Fibroblast of gingiva (primary cell): Measurements from ENCODE around the gene CCDC7.
"Not testable (repeated sequence)": the region's sequence is repeated elsewhere in the genome, so short reads cannot be mapped to it uniquely, and the experiment has no call there.

ENCODE experiments used
- DNase-seq: peaks from one replicate; pipeline ENCODE4 v3.0.0-alpha.2; 2011; ENCODE audit warnings: low read depth

The CCDC7 gene

DNA sequence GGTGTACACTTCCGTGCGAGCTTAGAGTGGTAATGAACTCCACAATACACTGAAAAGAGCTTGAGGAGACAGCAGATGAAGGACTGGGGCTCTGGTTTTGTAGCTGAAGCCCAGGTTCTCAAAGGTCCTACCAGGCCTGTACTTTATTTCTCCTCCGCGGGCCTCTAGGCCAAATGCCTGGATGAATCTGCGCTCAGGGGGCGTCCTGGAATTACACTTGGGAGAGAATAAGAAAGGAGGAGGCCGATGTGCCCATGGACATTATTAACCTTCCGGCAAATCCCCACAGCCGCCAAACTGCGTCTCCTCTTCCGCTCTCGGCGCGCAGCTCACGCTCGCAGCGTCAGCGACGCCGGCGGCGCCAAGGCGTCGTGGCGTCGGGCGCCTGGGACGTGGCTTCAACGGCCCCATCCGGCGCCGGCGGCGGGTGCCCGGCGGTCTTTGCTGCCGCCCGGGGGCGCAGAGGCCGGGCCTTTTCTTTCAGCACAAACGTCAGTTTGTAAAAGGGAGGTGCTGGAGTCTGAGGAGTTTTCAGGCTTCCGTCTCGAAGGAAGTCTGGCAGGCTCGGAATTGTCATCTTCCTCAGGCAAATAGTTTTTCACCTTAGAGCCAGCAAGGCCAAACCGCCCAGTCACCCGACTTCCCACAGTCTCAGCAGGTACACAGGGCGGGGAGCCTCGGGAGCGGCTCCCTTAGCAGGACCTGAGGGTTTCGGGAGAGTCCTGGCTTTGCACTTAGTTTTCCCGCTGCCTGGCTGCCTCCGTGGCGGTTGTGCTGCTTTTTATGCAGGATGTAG is at the start of gene CCDC7:
CCDC7 (plus strand) TSS at position 401 of the 796 bp plus-strand sequence. CDS start 5,503 bp downstream, outside the sequence.
- DNase-seq: peak; percentile 87

DNA sequence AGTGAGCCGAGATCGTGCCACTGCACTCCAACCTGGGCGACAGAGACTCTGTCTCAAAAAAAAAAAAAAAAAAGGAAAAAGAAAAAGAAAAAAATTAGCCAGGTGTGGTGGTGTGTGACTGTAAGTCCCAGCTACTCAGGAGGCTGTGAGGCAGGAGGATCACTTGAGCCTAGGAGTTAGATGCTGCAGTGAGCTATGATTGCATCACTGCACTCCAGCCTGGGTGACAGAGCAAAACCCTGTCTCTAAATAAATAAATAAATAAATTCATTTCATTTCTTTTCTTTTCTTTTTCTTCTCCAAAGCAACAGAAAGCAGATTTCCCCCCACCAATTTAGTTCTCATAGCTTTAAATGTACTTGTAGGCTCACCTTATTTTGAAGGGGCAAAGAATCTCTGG is 48.8 kb upstream of the CCDC7 start:
- DNase-seq: not testable (repeated sequence)

DNA sequence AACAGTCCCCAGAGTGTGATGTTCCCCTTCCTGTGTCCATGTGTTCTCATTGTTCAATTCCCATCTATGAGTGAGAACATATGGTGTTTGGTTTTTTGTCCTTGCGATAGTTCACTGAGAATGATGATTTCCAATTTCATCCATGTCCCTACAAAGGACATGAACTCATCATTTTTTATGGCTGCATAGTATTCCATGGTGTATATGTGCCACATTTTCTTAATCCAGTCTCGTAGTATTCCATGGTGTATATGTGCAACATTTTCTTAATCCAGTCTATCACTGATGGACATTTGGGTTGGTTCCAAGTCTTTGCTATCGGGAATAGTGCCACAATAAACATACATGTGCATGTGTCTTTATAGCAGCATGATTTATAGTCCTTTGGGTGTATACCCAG is 46.2 kb upstream of the CCDC7 start:
- DNase-seq: not testable (repeated sequence)

DNA sequence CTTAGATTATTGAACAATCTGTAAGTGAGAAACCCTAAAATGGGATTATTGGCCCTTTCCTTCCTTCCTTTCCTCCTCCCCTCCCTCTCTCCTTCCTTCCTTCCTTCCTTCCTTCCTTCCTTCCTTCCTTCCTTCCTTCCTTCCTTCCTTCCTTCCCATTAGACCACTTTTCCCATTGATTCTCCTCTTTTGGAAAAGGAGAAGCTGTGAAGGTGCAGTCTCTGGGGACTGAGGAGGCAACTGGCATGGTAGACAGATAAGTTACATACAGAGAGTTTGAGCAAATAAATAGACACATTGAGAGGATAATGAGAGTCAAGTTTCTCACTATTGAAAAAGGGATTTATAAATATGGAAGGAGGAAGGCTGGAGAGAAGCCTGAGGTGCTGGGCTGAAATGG is 45.0 kb upstream of the CCDC7 start:
- no peak for DNase-seq

DNA sequence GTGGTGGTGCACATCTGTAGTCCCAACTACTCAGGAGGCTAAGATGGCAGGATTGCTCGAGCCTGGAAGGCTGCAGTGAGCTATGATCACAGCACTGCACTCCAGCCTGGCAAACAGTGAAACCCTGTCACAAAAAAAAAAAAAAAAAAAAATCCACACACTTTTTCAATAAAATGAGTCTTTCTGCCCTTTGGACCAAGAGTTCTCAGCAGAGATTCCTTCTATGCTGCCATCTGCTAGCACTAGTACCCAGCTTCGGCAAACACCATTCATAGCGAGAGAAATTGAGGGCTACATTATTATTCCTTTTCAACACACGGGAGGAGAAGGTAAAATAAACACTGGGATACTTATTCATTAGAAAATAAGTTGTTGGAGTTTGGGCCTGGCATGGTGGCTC is 43.4 kb upstream of the CCDC7 start:
- DNase-seq: no peak

DNA sequence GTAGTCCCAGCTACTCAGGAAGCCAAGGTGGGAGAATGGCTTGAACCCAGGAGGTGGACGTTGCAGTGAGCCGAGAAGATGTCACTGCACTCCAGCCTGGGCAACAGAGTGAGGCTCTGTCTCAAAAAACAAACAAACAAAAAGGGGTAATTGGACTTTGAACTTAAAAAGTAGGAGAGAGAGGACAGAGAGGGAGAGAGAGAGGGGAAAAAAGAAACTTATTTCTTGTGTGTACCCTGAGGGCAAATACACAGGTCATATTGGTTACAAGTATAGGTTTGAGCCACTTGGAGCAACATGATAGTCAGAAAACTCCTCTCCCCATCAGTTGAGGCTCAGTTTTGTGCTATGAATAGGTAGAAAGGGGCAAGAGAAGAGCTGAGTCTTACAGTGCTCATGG is 42.8 kb upstream of the CCDC7 start:
- DNase-seq: no peak

DNA sequence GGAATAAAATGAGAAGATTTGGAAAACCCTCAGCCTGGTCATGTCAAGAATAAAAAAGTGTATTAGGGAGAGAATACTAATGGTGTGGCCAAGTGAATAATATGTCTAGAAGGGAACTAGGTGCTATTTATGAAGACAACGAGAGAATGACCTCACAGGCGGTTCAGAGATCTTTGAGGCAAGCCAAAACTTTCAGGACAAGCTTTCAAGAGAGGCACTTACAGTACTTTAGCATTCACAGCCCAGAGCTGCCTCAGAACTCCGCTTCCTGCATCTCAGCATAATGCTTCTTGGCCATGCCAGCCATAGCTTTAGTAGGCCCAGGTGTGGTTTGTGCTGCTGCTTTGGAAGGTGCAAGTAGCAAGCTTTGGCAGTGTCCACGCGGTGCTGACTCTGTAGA is 37.2 kb upstream of the CCDC7 start:
- DNase-seq: no peak

DNA sequence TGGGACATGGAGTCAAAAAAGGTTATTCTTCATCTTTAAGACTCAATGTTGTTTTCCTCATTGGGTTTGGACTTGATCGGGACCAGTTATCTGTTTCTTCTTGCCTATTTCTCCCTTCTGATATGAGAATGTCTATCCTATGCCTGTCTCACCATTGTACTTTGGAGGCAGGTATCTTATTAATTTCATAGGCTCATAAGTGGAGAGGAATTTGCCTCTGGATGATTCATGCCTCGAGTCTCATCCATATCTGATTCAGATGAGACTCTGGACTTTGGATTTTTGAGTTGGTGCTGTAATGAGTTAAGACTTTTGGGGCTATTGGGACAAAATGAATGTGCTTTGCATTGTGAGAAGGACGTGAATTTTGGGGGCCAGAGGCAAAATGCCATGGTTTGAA is 36.2 kb upstream of the CCDC7 start:
- DNase-seq: no peak

DNA sequence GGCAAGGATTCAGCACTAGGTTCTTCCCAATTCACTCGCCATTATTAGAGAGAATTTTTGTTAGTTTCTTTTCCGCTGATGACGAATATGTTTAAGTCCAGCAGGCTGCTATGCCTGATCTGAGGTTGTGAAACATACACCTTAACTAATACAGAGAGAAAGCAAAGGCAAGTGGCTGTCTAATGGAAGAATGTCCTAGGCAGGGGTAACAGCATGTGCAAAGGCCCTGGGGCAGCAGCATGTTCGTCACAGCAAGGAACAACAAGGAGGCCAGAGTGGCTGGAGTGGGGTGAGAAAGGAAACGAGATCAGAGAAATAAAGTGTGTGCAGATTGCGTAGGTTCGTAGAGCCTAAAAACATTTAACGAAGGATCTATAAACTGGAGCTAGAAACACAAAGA is 35.4 kb upstream of the CCDC7 start:
- no peak for DNase-seq

DNA sequence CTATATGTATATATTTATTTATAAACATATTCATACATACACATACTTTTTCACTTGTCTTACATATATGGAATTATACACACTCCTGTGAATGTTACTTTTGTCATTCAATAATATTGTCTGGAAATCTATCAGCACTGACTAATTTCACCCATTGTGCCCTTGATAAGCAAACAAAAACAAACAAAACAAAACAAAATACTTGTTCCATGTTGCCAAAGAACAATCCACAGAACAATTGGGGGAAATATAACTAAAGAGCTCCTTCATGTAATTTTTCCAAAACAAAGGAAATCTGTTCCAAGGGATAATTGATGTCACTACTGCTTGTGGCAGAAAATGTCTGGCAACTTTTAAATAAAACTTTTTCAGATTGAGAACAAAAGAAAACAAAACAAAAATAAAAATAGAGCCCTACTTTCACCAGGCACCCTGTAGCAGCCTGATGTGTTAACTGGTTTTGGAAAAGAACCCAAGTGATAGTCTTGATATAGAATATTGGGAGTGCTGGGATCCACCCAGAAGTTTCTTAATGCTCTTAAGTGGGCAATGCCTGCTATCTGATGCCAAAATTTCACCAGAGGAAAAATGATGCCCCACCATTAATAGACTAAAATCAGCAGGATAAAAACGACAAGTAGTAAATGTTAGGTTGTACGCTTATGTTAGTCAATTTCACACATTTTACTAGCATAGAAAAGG is 34.0 kb upstream of the CCDC7 start:
- DNase-seq: no peak

DNA sequence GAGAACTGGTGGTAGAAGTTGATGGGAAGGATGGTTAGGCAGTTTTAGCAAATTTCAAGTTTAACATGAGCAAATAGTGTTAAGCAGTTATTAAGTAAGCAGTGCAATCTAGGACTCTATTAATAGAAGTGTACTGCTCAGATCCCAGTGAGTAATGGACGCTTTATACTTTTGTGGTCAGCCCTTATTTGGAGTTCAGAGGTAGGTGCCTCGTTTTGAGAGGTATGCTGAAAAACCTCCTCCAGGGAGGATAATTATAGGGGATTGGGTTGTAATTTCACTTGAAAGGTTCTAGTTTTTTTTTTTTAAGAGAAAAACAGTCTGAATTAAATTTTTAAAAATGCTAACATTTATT is 33.5 kb upstream of the CCDC7 start:
- DNase-seq: no peak

DNA sequence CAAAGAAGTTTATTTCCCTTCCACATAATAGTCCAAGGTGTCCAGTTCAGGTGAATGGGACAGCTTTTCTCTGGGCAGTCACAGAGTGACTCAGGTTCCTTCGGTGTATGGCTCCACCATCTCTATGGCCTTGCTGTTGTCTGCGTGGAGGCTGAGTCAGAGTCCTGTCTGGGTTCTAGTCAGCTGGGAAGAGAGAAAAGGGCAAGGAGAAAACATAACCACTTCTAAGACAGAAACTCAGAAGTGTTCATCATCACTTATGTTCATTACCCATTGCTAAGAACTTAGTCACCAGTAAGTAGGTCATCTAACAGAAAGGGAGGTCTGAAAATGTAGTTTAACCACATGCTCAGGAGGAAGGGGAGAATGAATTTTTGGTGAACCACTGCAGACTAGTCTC is 32.4 kb upstream of the CCDC7 start:
- peak; percentile 21 for DNase-seq

DNA sequence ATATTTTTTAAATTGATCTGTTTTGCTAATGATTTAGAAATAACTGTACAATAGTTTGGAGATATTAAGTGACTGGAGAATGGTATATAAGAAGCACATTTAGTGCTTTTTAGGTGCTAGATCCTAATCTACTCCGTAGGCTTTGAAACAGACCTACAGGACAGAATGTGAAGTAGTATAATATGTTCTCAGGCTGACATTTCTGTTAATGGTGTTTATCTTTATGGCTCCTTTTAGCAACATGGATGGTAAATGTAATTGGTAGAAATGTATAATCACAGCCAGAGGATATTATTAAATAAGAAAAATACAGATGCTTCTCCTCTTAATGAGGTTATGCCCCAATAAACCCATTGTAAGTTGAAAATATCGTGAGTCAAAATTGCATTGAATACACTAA is 30.6 kb upstream of the CCDC7 start:
- no peak for DNase-seq

DNA sequence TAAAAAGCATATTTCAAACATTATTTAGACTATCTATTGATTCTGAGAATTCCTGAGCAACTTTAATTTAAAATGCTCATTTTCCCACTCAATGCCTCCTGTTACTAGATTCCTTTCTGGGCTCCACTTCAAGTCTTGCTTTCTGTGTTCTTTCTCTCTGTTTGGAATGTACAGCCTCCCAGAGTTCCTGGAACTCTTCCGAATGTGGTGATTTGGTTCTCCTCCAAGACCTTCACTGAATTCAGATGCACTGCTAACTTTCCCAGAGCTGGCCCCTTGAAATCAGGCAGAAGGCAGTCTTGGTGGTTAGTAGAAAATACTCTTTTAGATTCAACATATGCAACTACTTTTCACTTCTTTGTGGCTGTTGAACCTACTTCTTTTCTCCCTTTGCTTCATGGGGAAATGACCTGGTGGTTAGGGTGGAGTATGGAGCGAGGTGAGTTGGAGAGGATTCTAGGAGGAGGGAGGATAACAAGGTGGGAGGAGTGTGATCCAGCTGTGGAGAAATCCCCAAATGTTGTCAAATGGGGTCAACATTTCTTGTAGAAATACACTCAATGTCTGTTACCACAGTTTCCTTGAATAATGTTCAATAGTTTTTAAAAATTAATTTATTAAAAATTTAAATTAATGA is 27.9 kb upstream of the CCDC7 start:
- peak; percentile 88 for DNase-seq

DNA sequence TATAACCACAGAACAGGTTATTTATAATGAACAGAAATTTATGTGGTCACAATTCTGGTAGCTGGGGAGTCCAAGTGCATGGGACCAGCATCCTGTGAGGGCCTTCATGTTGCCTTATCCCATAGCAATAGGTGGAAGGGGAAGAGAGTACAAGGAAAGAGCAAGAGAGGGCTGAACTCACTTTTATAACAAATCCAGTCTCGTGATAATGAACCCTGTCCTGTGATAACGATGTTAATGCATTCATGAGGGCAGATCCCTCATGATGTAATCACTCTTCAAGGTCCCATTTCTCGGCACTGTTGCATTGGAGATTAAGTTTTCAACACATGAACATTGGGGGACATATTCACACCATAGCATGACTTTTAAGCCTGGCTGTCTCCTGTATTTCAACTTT is 27.4 kb upstream of the CCDC7 start:
- no peak for DNase-seq

DNA sequence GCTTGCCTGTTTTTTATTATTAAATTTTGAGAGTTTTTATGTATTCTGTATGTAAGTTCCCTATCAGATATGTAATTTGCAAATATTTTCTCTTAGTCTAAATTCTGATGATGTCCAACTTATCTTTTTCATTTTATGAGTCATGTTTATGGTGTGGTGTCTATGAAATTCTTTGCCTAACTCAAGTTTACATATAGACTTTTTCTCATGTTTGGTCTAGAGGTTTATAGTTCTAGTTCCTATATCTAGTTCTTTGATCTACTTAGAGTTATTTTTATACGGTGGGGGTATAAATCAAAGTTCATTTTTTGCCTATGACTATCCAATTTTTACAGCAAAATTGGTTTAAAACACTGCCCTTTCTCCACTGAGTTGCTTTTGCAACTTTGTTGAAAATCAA is 26.3 kb upstream of the CCDC7 start:
- DNase-seq: no peak

DNA sequence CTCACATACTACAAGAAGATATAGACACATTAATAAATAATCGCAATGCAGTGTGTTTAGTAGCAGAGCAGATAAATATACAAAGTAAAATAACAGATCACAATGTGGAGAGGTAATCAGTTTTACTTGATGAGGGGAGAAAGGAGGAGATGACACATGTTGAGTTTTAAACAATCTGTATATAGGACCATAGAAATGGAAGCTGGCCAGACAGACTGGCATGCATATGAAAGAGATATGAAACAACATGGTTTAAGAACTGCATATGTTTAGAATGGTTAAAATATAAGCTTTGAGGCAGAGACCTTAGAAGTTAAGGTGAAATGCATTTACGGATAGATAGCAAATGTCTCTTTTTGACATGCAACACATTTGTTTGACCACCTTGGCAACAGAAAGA is 19.8 kb upstream of the CCDC7 start:
- no peak for DNase-seq

DNA sequence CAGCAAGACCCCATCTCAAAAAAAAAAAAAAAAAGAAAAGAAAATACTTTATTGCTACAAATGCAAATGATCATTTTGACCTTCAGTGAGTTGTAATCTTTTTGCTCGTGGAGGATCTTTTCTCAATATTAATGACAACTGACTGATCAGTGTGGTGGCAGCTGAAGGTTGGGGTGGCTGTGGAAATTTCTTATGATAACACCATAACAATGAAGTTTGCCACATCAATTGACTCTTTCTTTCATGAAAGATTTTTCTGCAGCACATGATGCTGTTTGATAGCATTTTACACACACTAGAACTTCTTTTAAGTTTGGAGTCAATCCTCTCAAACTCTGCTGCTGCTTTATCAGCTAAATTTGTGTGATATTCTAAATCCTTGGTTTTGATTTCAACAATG is 12.4 kb upstream of the CCDC7 start:
- no peak for DNase-seq

DNA sequence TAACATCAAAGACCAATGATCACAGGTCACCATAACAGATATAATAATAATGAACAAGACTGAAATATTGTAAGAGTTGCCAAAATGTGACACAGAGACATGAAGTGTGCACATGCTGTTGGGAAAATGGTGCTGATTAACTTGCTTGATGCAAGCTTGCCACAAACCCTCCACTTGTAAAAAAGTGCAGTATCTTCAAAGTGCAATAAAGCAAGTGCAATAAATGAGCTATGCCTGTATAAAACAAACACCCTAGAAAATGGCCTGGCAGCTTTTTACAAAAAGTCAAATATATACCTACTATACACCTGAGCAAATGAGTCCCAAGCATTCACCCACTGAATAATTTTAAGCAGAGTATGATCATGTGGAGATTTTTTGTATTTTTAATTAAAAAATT is 9.7 kb upstream of the CCDC7 start:
- no peak for DNase-seq

DNA sequence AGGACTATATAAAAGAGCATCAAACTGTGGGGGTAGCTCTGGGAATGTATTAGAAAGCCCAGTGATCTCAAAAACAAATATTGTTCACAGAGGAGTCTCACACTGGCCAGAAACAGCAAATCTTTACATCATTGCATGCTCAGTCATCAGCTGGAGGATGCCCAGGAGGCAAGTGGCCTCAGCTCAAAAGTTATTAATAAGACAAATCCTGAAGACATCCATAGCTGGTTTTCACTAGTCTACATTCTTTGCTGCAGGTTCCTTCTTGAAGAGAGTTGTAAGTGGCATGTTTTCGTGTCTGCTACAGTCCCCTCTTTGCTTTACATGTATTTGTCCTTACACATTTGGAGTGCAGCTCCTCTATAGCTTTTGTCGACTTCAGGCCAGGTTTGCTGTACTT is 8.6 kb upstream of the CCDC7 start:
- peak; percentile 5 for DNase-seq

DNA sequence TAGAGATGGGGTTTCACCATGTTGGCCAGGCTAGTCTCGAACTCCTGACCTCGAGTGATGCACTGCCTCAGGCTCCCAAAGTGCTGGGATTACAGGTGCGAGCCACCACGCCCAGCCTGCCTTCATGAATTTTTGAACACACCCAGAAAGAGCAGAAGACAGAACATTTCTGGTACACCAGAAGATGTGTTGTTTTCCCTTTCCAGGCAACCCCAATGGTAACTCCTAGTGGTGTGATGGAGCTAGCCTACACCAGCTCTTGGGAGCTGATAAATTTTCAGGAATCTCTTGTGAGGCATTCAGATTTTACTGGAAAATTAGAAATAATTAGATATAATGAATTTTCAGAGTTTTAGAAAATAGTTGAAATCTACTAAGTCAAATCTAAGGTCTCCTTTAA is 904 bp upstream of the CCDC7 start:
- DNase-seq: no peak

DNA sequence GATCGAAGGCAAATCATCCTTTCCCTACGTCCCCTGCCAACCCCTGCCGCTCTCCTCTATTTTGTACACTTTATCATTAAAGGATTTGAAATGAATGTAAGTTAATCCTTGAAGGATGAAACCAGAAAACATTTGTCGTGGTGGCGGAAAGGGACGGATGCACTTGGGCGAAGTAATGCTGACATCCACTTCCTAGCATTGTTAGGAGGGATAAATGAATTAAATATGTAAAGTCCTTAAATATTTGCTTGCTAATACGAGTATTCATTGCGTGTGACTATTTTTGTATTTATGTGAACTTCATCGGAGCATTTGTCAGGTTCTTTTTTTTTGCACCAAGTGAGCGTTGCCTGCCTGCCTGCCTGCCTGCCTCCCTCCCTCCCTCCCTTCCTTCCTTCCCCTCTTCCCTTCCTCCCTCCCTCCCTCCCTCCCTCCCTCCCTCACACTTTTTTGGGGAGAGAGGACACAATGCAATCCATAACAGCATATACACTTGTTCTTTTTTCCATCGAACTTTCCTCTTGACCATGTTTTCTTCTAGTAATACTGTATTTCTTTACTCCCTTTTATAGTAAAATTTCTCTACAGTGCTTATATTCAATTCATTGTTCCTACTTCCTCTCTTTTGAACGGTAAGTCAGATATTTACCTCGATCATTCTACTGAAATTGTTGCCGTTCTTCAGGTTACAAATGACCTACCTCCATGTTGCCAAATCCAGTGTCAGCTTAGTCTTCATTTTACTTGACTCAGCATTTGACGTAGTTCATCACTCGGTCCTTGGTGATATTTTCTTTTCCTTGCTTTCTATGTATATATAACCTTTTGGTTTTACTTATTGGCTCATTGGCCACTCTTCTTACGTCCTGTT is 831 bp downstream of the CCDC7 start:
- DNase-seq: peak; percentile 50
